GM21619 (cell line): ENCODE results near the gene MTHFD1L.

Source experiments
- ATAC-seq: cut with Tn5 transposase; IDR thresholded peaks from one replicate; pipeline ENCODE4 v1.9.1; 2021; ENCODE audit not compliant: unreplicated experiment

Gene MTHFD1L

GRCh38 chr6:150897400-150897943, 32.0 kb downstream of the MTHFD1L start:
- peak; percentile 48 for ATAC-seq

- ATAC-seq, result no peak
These were observed 33.1 kb downstream of the MTHFD1L start for GRCh38 chr6:150898399-150899170.

- ATAC-seq, result no peak
These were observed 33.7 kb downstream of the MTHFD1L start for GRCh38 chr6:150899231-150899630.

- no peak for ATAC-seq
These were observed 34.5 kb downstream of the MTHFD1L start for GRCh38 chr6:150900049-150900448.

- ATAC-seq, result no peak
These were observed 36.8 kb downstream of the MTHFD1L start for GRCh38 chr6:150902142-150902776.

GRCh38 chr6:150905769-150906168, 40.3 kb downstream of the MTHFD1L start:
- no peak for ATAC-seq

- no peak for ATAC-seq
These were observed 41.3 kb downstream of the MTHFD1L start for GRCh38 chr6:150906641-150907326.

- no peak for ATAC-seq
These were observed 41.9 kb downstream of the MTHFD1L start for GRCh38 chr6:150907383-150907782.

- no peak for ATAC-seq
These were observed 43.4 kb downstream of the MTHFD1L start for GRCh38 chr6:150908901-150909300.

GRCh38 chr6:150910561-150910960, 45.1 kb downstream of the MTHFD1L start:
- no peak for ATAC-seq

- ATAC-seq, result no peak
These were observed 48.9 kb downstream of the MTHFD1L start for GRCh38 chr6:150914372-150914771.

- no peak for ATAC-seq
These were observed 49.8 kb downstream of the MTHFD1L start for GRCh38 chr6:150915131-150915879.

- no peak for ATAC-seq
These were observed 50.4 kb downstream of the MTHFD1L start for GRCh38 chr6:150915880-150916265.

GRCh38 chr6:150919938-150920337, 54.4 kb downstream of the MTHFD1L start:
- ATAC-seq, result no peak

- no peak for ATAC-seq
These were observed 56.6 kb downstream of the MTHFD1L start for GRCh38 chr6:150922137-150922536.

- ATAC-seq, result no peak
These were observed 59.5 kb downstream of the MTHFD1L start for GRCh38 chr6:150924808-150925589.

GRCh38 chr6:150925590-150925928, 60.1 kb downstream of the MTHFD1L start:
- ATAC-seq, result no peak

GRCh38 chr6:150925976-150926375, 60.5 kb downstream of the MTHFD1L start:
- no peak for ATAC-seq

GRCh38 chr6:150928882-150929281, 63.4 kb downstream of the MTHFD1L start:
- ATAC-seq, result no peak

GRCh38 chr6:150929416-150929815, 63.9 kb downstream of the MTHFD1L start:
- ATAC-seq, result no peak
